ENCODE data around the gene UQCRH. TPM values are rescaled to one million over a fixed set of nuclear protein-coding genes. Genes with fewer than 3 reads are reported as not detected.

Gene UQCRH
- total RNA-seq, 1 donor from 2014 or later: 228 TPM

GRCh38 chr1:46288485-46289133 lies 14.9 kb upstream of the UQCRH start:
- Mint-ChIP-seq H3K27me3 (ENCODE audit: unreplicated experiment) (no peaks in the 10 kb centered on the region), H3K36me3 (ENCODE audit: unreplicated experiment) (peaks cover 27% of the 10 kb centered on the region), H3K4me1 (ENCODE audit: unreplicated experiment) (no peaks in the 10 kb centered on the region), H3K9me3 (ENCODE audit: unreplicated experiment) (no peaks in the 10 kb centered on the region), H3K27ac (ENCODE audit: unreplicated experiment) (no peak overlapping the region), H3K4me3 (ENCODE audit: unreplicated experiment) (no peak overlapping the region)
- TF ChIP-seq CTCF (IDR thresholded peaks at IDR 0.05): no peak
- DNase-seq (ENCODE audit: extremely low spot score, unreplicated experiment): no peak

GRCh38 chr1:46289134-46289494 lies 14.4 kb upstream of the UQCRH start:
- Mint-ChIP-seq H3K4me3 (ENCODE audit: unreplicated experiment) (no peak overlapping the region), H3K9me3 (ENCODE audit: unreplicated experiment) (no peaks in the 10 kb centered on the region), H3K27ac (ENCODE audit: unreplicated experiment) (no peak overlapping the region), H3K4me1 (ENCODE audit: unreplicated experiment) (no peaks in the 10 kb centered on the region), H3K36me3 (ENCODE audit: unreplicated experiment) (peaks cover 24% of the 10 kb centered on the region), H3K27me3 (ENCODE audit: unreplicated experiment) (no peaks in the 10 kb centered on the region)
- no peak for TF ChIP-seq CTCF (IDR thresholded peaks at IDR 0.05)
- DNase-seq (ENCODE audit: extremely low spot score, unreplicated experiment): no peak

- Mint-ChIP-seq H3K9me3 (ENCODE audit: unreplicated experiment) (no peaks in the 10 kb centered on the region), H3K4me3 (ENCODE audit: unreplicated experiment) (no peak overlapping the region), H3K4me1 (ENCODE audit: unreplicated experiment) (no peaks in the 10 kb centered on the region), H3K27ac (ENCODE audit: unreplicated experiment) (no peak overlapping the region), H3K36me3 (ENCODE audit: unreplicated experiment) (peaks cover 18% of the 10 kb centered on the region), H3K27me3 (ENCODE audit: unreplicated experiment) (no peaks in the 10 kb centered on the region)
- no peak for TF ChIP-seq CTCF (IDR thresholded peaks at IDR 0.05)
- DNase-seq (ENCODE audit: extremely low spot score, unreplicated experiment): no peak
Observed at GRCh38 chr1:46289976-46290375, 13.5 kb upstream of the UQCRH start.

GRCh38 chr1:46295306-46295705 lies 8.2 kb upstream of the UQCRH start:
- no peak overlapping the region for H3K27ac Mint-ChIP-seq (ENCODE audit: unreplicated experiment)
- no peaks in the 10 kb centered on the region for H3K27me3 Mint-ChIP-seq (ENCODE audit: unreplicated experiment)
- no peak for DNase-seq (ENCODE audit: extremely low spot score, unreplicated experiment)
- H3K36me3 Mint-ChIP-seq (ENCODE audit: unreplicated experiment): peaks cover 33% of the 10 kb centered on the region
- peaks cover 10% of the 10 kb centered on the region for H3K4me1 Mint-ChIP-seq (ENCODE audit: unreplicated experiment)
- H3K9me3 Mint-ChIP-seq (ENCODE audit: unreplicated experiment): no peaks in the 10 kb centered on the region
- no peak for TF ChIP-seq CTCF (IDR thresholded peaks at IDR 0.05)
- H3K4me3 Mint-ChIP-seq (ENCODE audit: unreplicated experiment): no peak overlapping the region

GRCh38 chr1:46298387-46298786 lies 5.1 kb upstream of the UQCRH start:
- no peak for TF ChIP-seq CTCF (IDR thresholded peaks at IDR 0.05)
- Mint-ChIP-seq H3K36me3 (ENCODE audit: unreplicated experiment) (peaks cover 28% of the 10 kb centered on the region), H3K27ac (ENCODE audit: unreplicated experiment) (peak overlapping the region; percentile 47), H3K4me1 (ENCODE audit: unreplicated experiment) (peaks cover 24% of the 10 kb centered on the region), H3K9me3 (ENCODE audit: unreplicated experiment) (no peaks in the 10 kb centered on the region), H3K4me3 (ENCODE audit: unreplicated experiment) (no peak overlapping the region), H3K27me3 (ENCODE audit: unreplicated experiment) (no peaks in the 10 kb centered on the region)
- DNase-seq (ENCODE audit: extremely low spot score, unreplicated experiment): no peak

Measured in osteocyte (in vitro differentiated cells).